ENCODE data around the gene KNL1.
A peak's percentile ranks its signal among the peaks of the same experiment; 100 is the strongest.

The KNL1 gene

DNA sequence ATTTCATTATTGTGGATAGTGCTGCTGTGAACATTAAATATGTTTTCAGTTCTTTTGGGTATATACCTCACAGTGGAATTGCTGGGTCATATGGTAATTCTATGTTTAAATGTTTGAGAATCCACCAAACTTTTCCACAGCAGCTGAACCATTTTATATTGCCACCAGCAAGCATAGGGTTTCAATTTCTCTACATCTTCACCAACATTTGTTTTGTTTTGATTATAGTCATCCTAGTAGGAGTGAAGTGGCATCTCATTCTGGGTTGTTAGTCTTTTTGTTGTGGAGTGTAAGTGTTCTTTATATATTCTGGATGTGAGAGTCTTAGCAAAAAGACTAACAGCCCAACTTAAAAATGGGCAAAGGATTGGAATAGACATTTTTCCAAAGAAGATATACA lies 18.9 kb upstream of the KNL1 start:
- TF ChIP-seq FOXM1 (IDR thresholded peaks at IDR 0.05; ENCODE audit: borderline replicate concordance, low read depth) (no peak), ZBTB7A (IDR thresholded peaks at IDR 0.05; ENCODE audit: low read depth) (no peak)

DNA sequence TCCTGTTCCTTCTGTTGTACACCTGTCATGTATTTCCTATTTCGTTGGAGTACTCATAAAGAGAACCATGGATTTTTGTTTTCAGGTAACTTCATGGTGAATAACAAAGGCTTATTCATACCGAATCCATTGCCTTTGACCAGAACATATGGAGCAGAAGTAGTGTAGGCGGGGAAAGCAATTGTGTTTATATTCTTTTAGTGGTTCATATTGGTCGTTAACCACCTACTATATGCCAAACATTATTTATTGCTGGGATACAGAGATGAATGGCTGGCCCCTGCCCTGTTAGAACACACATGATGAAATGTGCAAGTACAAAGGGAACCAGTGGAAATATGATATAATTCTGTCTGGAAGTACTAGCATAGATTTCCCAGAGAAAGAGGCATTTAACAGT lies 15.2 kb upstream of the KNL1 start:
- TF ChIP-seq, protein P1, sequence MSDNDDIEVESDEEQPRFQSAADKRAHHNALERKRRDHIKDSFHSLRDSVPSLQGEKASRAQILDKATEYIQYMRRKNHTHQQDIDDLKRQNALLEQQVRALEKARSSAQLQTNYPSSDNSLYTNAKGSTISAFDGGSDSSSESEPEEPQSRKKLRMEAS (IDR thresholded peaks at IDR 0.05) = no peak

DNA sequence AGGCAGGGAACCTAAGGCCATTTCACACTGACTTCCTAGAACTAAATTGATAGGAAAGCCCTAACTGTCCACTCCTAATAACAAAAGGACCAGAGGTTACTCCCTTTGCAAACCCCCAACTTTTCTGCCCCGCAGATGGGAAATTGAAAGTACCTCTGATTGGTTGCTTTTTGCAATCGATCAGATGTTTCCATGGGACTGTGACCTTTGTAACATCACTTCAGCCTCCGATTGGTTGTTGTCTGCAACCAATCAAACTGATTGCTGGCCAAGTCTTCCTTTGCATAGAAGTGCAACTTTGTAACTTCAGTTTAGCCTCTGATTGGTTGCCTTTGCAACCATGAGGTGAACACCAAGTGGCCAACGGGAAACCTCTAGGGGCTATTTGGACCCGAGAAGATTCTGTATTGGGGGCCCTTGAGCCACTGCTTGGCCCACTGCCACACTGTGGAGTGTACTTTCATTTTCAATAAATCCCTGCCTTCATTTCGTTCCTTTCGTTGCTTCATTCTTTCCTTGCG lies 11.3 kb upstream of the KNL1 start:
- TF ChIP-seq, protein P1 (IDR thresholded peaks at IDR 0.05) = no peak
- TF ChIP-seq CREB1 (IDR thresholded peaks at IDR 0.05; ENCODE audit: low read depth) = no peak
- TF ChIP-seq EGR1 (IDR thresholded peaks at IDR 0.05) = no peak
- no peak for TF ChIP-seq TCF12 (IDR thresholded peaks at IDR 0.05; ENCODE audit: low read depth)
- TF ChIP-seq FOXM1 (IDR thresholded peaks at IDR 0.05; ENCODE audit: borderline replicate concordance, low read depth) = no peak
- TF ChIP-seq, protein P2, sequence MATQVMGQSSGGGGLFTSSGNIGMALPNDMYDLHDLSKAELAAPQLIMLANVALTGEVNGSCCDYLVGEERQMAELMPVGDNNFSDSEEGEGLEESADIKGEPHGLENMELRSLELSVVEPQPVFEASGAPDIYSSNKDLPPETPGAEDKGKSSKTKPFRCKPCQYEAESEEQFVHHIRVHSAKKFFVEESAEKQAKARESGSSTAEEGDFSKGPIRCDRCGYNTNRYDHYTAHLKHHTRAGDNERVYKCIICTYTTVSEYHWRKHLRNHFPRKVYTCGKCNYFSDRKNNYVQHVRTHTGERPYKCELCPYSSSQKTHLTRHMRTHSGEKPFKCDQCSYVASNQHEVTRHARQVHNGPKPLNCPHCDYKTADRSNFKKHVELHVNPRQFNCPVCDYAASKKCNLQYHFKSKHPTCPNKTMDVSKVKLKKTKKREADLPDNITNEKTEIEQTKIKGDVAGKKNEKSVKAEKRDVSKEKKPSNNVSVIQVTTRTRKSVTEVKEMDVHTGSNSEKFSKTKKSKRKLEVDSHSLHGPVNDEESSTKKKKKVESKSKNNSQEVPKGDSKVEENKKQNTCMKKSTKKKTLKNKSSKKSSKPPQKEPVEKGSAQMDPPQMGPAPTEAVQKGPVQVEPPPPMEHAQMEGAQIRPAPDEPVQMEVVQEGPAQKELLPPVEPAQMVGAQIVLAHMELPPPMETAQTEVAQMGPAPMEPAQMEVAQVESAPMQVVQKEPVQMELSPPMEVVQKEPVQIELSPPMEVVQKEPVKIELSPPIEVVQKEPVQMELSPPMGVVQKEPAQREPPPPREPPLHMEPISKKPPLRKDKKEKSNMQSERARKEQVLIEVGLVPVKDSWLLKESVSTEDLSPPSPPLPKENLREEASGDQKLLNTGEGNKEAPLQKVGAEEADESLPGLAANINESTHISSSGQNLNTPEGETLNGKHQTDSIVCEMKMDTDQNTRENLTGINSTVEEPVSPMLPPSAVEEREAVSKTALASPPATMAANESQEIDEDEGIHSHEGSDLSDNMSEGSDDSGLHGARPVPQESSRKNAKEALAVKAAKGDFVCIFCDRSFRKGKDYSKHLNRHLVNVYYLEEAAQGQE (IDR thresholded peaks at IDR 0.05; ENCODE audit: low read depth) = no peak
- no peak for TF ChIP-seq YY1 (IDR thresholded peaks at IDR 0.05; ENCODE audit: low read depth)
- no peak for TF ChIP-seq TEAD4 (IDR thresholded peaks at IDR 0.05)
- TF ChIP-seq RAD21 (IDR thresholded peaks at IDR 0.05; ENCODE audit: low read depth) = no peak
- no peak for TF ChIP-seq ZBTB7A (IDR thresholded peaks at IDR 0.05; ENCODE audit: low read depth)
- TF ChIP-seq TAF1 (IDR thresholded peaks at IDR 0.05; ENCODE audit: low read depth) = no peak
- TF ChIP-seq, protein P3, sequence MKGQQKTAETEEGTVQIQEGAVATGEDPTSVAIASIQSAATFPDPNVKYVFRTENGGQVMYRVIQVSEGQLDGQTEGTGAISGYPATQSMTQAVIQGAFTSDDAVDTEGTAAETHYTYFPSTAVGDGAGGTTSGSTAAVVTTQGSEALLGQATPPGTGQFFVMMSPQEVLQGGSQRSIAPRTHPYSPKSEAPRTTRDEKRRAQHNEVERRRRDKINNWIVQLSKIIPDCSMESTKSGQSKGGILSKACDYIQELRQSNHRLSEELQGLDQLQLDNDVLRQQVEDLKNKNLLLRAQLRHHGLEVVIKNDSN (IDR thresholded peaks at IDR 0.05) = no peak
- no peak for TF ChIP-seq EP300 (IDR thresholded peaks at IDR 0.05; ENCODE audit: borderline replicate concordance)
- no peak for TF ChIP-seq NFIC (IDR thresholded peaks at IDR 0.05)
- no peak for TF ChIP-seq CEBPB (IDR thresholded peaks at IDR 0.05)

DNA sequence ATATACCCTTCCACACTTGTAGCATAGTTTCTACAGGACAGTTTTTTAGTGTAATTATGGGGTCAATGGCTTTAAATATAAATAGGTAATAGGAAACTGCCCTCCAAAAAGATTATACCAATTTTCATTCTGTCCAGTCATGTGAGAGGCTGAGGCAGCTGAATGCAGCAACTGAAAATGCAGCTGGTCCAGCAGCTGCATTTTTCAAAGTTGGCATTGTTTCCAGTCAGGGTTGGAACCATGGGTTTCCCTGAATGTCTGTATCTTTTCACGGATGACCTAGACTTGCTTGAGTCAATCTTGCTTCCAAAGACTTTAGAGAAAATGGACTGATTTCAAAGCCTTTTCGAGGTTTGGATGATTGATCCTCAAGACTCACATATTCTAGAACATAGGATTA lies 9.9 kb upstream of the KNL1 start:
- TF ChIP-seq, protein P3 (IDR thresholded peaks at IDR 0.05) = no peak
- TF ChIP-seq TAF1 (IDR thresholded peaks at IDR 0.05; ENCODE audit: low read depth) (no peak), FOXM1 (IDR thresholded peaks at IDR 0.05; ENCODE audit: borderline replicate concordance, low read depth) (peak; percentile 43; the same call in 1 of the 2 replicates), EP300 (IDR thresholded peaks at IDR 0.05; ENCODE audit: borderline replicate concordance) (no peak)
- TF ChIP-seq, protein P2 (IDR thresholded peaks at IDR 0.05; ENCODE audit: low read depth) = no peak

DNA sequence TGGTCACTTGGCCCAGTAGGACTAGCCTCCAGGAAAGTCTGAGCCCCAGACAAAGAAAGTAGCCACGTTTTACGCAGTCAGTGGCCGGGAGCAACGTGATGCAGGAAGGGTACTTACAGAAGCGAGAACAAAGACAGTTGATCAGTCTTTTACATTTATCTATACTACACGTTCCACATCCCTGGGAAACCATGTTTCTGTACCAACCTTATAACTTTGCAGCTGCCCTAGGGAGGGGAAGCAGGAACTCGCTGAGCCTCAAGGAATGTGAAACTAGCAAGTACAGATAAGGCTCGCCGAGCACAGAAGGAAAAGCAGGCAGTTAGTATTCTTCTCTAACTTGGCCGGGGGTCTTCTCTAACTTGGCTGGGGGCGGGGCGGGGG lies 3.4 kb upstream of the KNL1 start:
- no peak for TF ChIP-seq EP300 (IDR thresholded peaks at IDR 0.05; ENCODE audit: borderline replicate concordance)
- TF ChIP-seq, protein P3 (IDR thresholded peaks at IDR 0.05) = no peak
- no peak for TF ChIP-seq CREB1 (IDR thresholded peaks at IDR 0.05; ENCODE audit: low read depth)
- no peak for TF ChIP-seq YY1 (IDR thresholded peaks at IDR 0.05; ENCODE audit: low read depth)
- no peak for TF ChIP-seq TCF12 (IDR thresholded peaks at IDR 0.05; ENCODE audit: low read depth)
- TF ChIP-seq FOXM1 (IDR thresholded peaks at IDR 0.05; ENCODE audit: borderline replicate concordance, low read depth) = no peak
- TF ChIP-seq TEAD4 (IDR thresholded peaks at IDR 0.05) = no peak
- TF ChIP-seq, protein P2 (IDR thresholded peaks at IDR 0.05; ENCODE audit: low read depth) = no peak
- no peak for TF ChIP-seq EGR1 (IDR thresholded peaks at IDR 0.05)
- no peak for TF ChIP-seq CEBPB (IDR thresholded peaks at IDR 0.05)
- TF ChIP-seq ZBTB7A (IDR thresholded peaks at IDR 0.05; ENCODE audit: low read depth) = no peak
- TF ChIP-seq TAF1 (IDR thresholded peaks at IDR 0.05; ENCODE audit: low read depth) = no peak
- TF ChIP-seq NFIC (IDR thresholded peaks at IDR 0.05) = no peak
- TF ChIP-seq, protein P1 (IDR thresholded peaks at IDR 0.05) = no peak
- no peak for TF ChIP-seq RAD21 (IDR thresholded peaks at IDR 0.05; ENCODE audit: low read depth)
